Activated CD8-positive, alpha-beta memory T cell treated with anti-CD3 and anti-CD28 coated beads, Interleukin-2, amount 10 ng/mL, durations not matched to agents 7 days and 5 days (primary cell): ENCODE results near the gene TMEM140. TPM values are rescaled to one million over a fixed set of nuclear protein-coding genes. Genes with fewer than 3 reads are reported as not detected.
A peak's percentile ranks its signal among the peaks of the same experiment; 100 is the strongest.

ENCODE experiments used
- ATAC-seq: fragments of 150-1000 bp; cut with Tn5 transposase; one replicate; pipeline ENCODE4 v1.10.0; 2021; ENCODE audit warnings: moderate library complexity
- CTCF ChIA-PET: fragments of 350-600 bp; sonication (Branson Sonifier 250); formaldehyde crosslinking; loops from one replicate; lab custom pipeline; 2021; ENCODE audit warnings: antibody characterized with exemption; lab: Charles Lee
- DNase-seq: peaks from one replicate; pipeline ENCODE4 v3.0.0-alpha.2; 2020
- H3K27ac Mint-ChIP-seq: one replicate; pipeline ENCODE4 v1.8.0; 2021; ENCODE audit warnings: mild to moderate bottlenecking, mixed read lengths
- H3K27me3 Mint-ChIP-seq: one replicate; pipeline ENCODE4 v1.8.0; 2021; ENCODE audit warnings: mixed read lengths
- H3K36me3 Mint-ChIP-seq: one replicate; pipeline ENCODE4 v1.8.0; 2021; ENCODE audit warnings: mild to moderate bottlenecking, mixed read lengths
- H3K4me1 Mint-ChIP-seq: one replicate; pipeline ENCODE4 v1.8.0; 2021; ENCODE audit warnings: mixed read lengths
- H3K4me3 Mint-ChIP-seq: one replicate; pipeline ENCODE4 v1.8.0; 2021; ENCODE audit warnings: mild to moderate bottlenecking, moderate library complexity, mixed read lengths
- H3K9me3 Mint-ChIP-seq: one replicate; pipeline ENCODE4 v1.8.0; 2022; ENCODE audit warnings: low read depth, mixed read lengths
- total RNA-seq, 2 experiments: library from RNA; stranded (reverse); gene quantifications; one replicate each; pipeline ENCODE4 v1.2.3, GENCODE V29; 2021

Gene TMEM140
- total RNA-seq, 2 experiments from 2014 or later: 19.9 to 27.5 TPM

GRCh38 chr7:135193615-135194081 is 45.8 kb downstream of the TMEM140 start:
- H3K36me3 Mint-ChIP-seq: peaks cover 11% of the 10 kb centered on the region
- CTCF ChIA-PET: interaction anchor here (1.0 kb wide), 1 partner anchor 24 kb away, joined by 3 read pairs; the partner anchor contains the start of gene CYREN
- no peak overlapping the region for H3K27ac Mint-ChIP-seq
- DNase-seq (peak; percentile 33), ATAC-seq (no peak)
- H3K9me3 Mint-ChIP-seq: no peaks in the 10 kb centered on the region
- no peaks in the 10 kb centered on the region for H3K27me3 Mint-ChIP-seq
- H3K4me3 Mint-ChIP-seq: no peak overlapping the region
- no peaks in the 10 kb centered on the region for H3K4me1 Mint-ChIP-seq

GRCh38 chr7:135194494-135195095 is 46.7 kb downstream of the TMEM140 start:
- peaks cover 9% of the 10 kb centered on the region for H3K36me3 Mint-ChIP-seq
- CTCF ChIA-PET: interaction anchor here (1.0 kb wide), 1 partner anchor 25 kb away, joined by 3 read pairs; the partner anchor contains the start of gene CYREN
- ATAC-seq: no peak
- no peak overlapping the region for H3K4me3 Mint-ChIP-seq
- no peaks in the 10 kb centered on the region for H3K4me1 Mint-ChIP-seq
- H3K9me3 Mint-ChIP-seq: no peaks in the 10 kb centered on the region
- peak; percentile 36 for DNase-seq
- H3K27me3 Mint-ChIP-seq: no peaks in the 10 kb centered on the region
- no peak overlapping the region for H3K27ac Mint-ChIP-seq

- Mint-ChIP-seq H3K36me3 (peaks cover 9% of the 10 kb centered on the region), H3K4me1 (no peaks in the 10 kb centered on the region), H3K4me3 (no peak overlapping the region), H3K27me3 (no peaks in the 10 kb centered on the region), H3K27ac (no peak overlapping the region), H3K9me3 (no peaks in the 10 kb centered on the region)
- ATAC-seq: no peak
- DNase-seq: no peak
- CTCF ChIA-PET: no interaction called here
These were observed 47.3 kb downstream of the TMEM140 start for GRCh38 chr7:135195156-135195555.

- CTCF ChIA-PET: interaction anchor here (0.7 to 1.3 kb wide), 2 partner anchors 14 to 65 kb away, joined by 3 read pairs; no protein-coding TSS in a partner anchor
- H3K9me3 Mint-ChIP-seq: no peaks in the 10 kb centered on the region
- H3K4me3 Mint-ChIP-seq: no peak overlapping the region
- H3K27ac Mint-ChIP-seq: no peak overlapping the region
- peaks cover 10% of the 10 kb centered on the region for H3K36me3 Mint-ChIP-seq
- no peaks in the 10 kb centered on the region for H3K4me1 Mint-ChIP-seq
- H3K27me3 Mint-ChIP-seq: no peaks in the 10 kb centered on the region
- DNase-seq (no peak), ATAC-seq (no peak)
These were observed 48.2 kb downstream of the TMEM140 start for GRCh38 chr7:135195968-135196629.

- no peaks in the 10 kb centered on the region for H3K9me3 Mint-ChIP-seq
- H3K27ac Mint-ChIP-seq: no peak overlapping the region
- peaks cover 9% of the 10 kb centered on the region for H3K36me3 Mint-ChIP-seq
- H3K27me3 Mint-ChIP-seq: no peaks in the 10 kb centered on the region
- DNase-seq (no peak), ATAC-seq (no peak)
- no peak overlapping the region for H3K4me3 Mint-ChIP-seq
- CTCF ChIA-PET: interaction anchor here (0.6 to 2.0 kb wide), 2 partner anchors 13 to 515 kb away, joined by 3 to 7 read pairs; no protein-coding TSS in a partner anchor
- no peaks in the 10 kb centered on the region for H3K4me1 Mint-ChIP-seq
These were observed 49.5 kb downstream of the TMEM140 start for GRCh38 chr7:135197343-135197742.

GRCh38 chr7:135197906-135198655 is 50.2 kb downstream of the TMEM140 start:
- Mint-ChIP-seq H3K4me1 (no peaks in the 10 kb centered on the region), H3K27ac (no peak overlapping the region), H3K9me3 (no peaks in the 10 kb centered on the region), H3K4me3 (no peak overlapping the region), H3K27me3 (no peaks in the 10 kb centered on the region), H3K36me3 (peaks cover 9% of the 10 kb centered on the region)
- ATAC-seq (no peak), DNase-seq (no peak)
- CTCF ChIA-PET: interaction anchor here (0.6 to 2.0 kb wide), 2 partner anchors 12 to 514 kb away, joined by 3 to 7 read pairs; no protein-coding TSS in a partner anchor

- no peak overlapping the region for H3K4me3 Mint-ChIP-seq
- H3K27me3 Mint-ChIP-seq: no peaks in the 10 kb centered on the region
- DNase-seq (no peak), ATAC-seq (no peak)
- H3K36me3 Mint-ChIP-seq: peaks cover 9% of the 10 kb centered on the region
- H3K9me3 Mint-ChIP-seq: no peaks in the 10 kb centered on the region
- CTCF ChIA-PET: interaction anchor here (2.0 kb wide), 1 partner anchor 11 kb away, joined by 7 read pairs; no protein-coding TSS in a partner anchor
- H3K4me1 Mint-ChIP-seq: peaks cover 6% of the 10 kb centered on the region
- no peak overlapping the region for H3K27ac Mint-ChIP-seq
These were observed 51.6 kb downstream of the TMEM140 start for GRCh38 chr7:135199439-135199838.

- Mint-ChIP-seq H3K27me3 (no peaks in the 10 kb centered on the region), H3K4me1 (peaks cover 6% of the 10 kb centered on the region), H3K9me3 (no peaks in the 10 kb centered on the region), H3K27ac (no peak overlapping the region), H3K4me3 (no peak overlapping the region), H3K36me3 (peaks cover 11% of the 10 kb centered on the region)
- ATAC-seq (no peak), DNase-seq (no peak)
- CTCF ChIA-PET: no interaction called here
These were observed 53.0 kb downstream of the TMEM140 start for GRCh38 chr7:135200821-135201331.

- Mint-ChIP-seq H3K4me1 (peaks cover 6% of the 10 kb centered on the region), H3K27ac (no peak overlapping the region), H3K36me3 (peaks cover 11% of the 10 kb centered on the region), H3K27me3 (no peaks in the 10 kb centered on the region), H3K9me3 (no peaks in the 10 kb centered on the region), H3K4me3 (no peak overlapping the region)
- CTCF ChIA-PET: interaction anchor here (1.4 kb wide), 1 partner anchor 10 kb away, joined by 4 read pairs; the partner anchor contains the start of gene WDR91
- no peak for ATAC-seq
- DNase-seq: no peak
These were observed 53.5 kb downstream of the TMEM140 start for GRCh38 chr7:135201350-135201749.

- Mint-ChIP-seq H3K36me3 (peaks cover 11% of the 10 kb centered on the region), H3K27me3 (no peaks in the 10 kb centered on the region), H3K4me1 (peaks cover 22% of the 10 kb centered on the region), H3K27ac (no peak overlapping the region), H3K9me3 (no peaks in the 10 kb centered on the region), H3K4me3 (no peak overlapping the region)
- ATAC-seq (no peak), DNase-seq (no peak)
- CTCF ChIA-PET: interaction anchor here (1.2 kb wide), 1 partner anchor 71 kb away, joined by 3 read pairs; no protein-coding TSS in a partner anchor
These were observed 56.5 kb downstream of the TMEM140 start for GRCh38 chr7:135204341-135204749.

GRCh38 chr7:135204876-135205275 is 57.0 kb downstream of the TMEM140 start:
- DNase-seq (no peak), ATAC-seq (no peak)
- peaks cover 11% of the 10 kb centered on the region for H3K36me3 Mint-ChIP-seq
- peaks cover 22% of the 10 kb centered on the region for H3K4me1 Mint-ChIP-seq
- no peaks in the 10 kb centered on the region for H3K27me3 Mint-ChIP-seq
- no peak overlapping the region for H3K27ac Mint-ChIP-seq
- H3K4me3 Mint-ChIP-seq: no peak overlapping the region
- no peaks in the 10 kb centered on the region for H3K9me3 Mint-ChIP-seq
- CTCF ChIA-PET: interaction anchor here (1.2 kb wide), 1 partner anchor 70 kb away, joined by 3 read pairs; no protein-coding TSS in a partner anchor

- CTCF ChIA-PET: no interaction called here
- peaks cover 30% of the 10 kb centered on the region for H3K4me1 Mint-ChIP-seq
These were observed 58.0 kb downstream of the TMEM140 start for GRCh38 chr7:135205850-135206249.

GRCh38 chr7:135206941-135207391 is 59.1 kb downstream of the TMEM140 start:
- H3K4me1 Mint-ChIP-seq: peaks cover 34% of the 10 kb centered on the region
- H3K9me3 Mint-ChIP-seq: no peaks in the 10 kb centered on the region
- H3K27ac Mint-ChIP-seq: no peak overlapping the region
- DNase-seq: no peak
- no peak for ATAC-seq
- peaks cover 3% of the 10 kb centered on the region for H3K36me3 Mint-ChIP-seq
- H3K4me3 Mint-ChIP-seq: no peak overlapping the region
- CTCF ChIA-PET: no interaction called here
- H3K27me3 Mint-ChIP-seq: no peaks in the 10 kb centered on the region

More at GRCh38 chr7:135205850-135206249, 58.0 kb downstream of the TMEM140 start:
- no peak for DNase-seq
- ATAC-seq: no peak
- Mint-ChIP-seq H3K9me3 (no peaks in the 10 kb centered on the region), H3K36me3 (peaks cover 9% of the 10 kb centered on the region), H3K27ac (no peak overlapping the region), H3K4me3 (no peak overlapping the region), H3K27me3 (no peaks in the 10 kb centered on the region)
